Measurements from ENCODE around the gene TXLNG. TPM values are rescaled to one million over a fixed set of nuclear protein-coding genes. Genes with fewer than 3 reads are reported as not detected.
A peak's percentile ranks its signal among the peaks of the same experiment; 100 is the strongest.

The TXLNG gene
- total RNA-seq, 1 experiment from 2014 or later, result 17.4 TPM

- H3K27ac ChIP-seq, result no peak overlapping the region
- no peaks in the 10 kb centered on the region for H3K36me3 ChIP-seq (ENCODE audit: low read depth)
- no peak for DNase-seq
- no peaks in the 10 kb centered on the region for H3K27me3 ChIP-seq (ENCODE audit: insufficient read depth, low read depth)
- POLR2A ChIA-PET (ENCODE audit: unreplicated experiment), result no interaction called here
- CTCF ChIA-PET, result no interaction called here
- no peak overlapping the region for H3K4me3 ChIP-seq
- H3K9me2 ChIP-seq (ENCODE audit: insufficient read depth), result no peaks in the 10 kb centered on the region
- H2AFZ ChIP-seq, result no peak overlapping the region
- H3K79me2 ChIP-seq (ENCODE audit: low read depth), result no peaks in the 10 kb centered on the region
- no peaks in the 10 kb centered on the region for H3K9me3 ChIP-seq (ENCODE audit: insufficient read depth, low read depth)
- TF ChIP-seq EZH2 (IDR thresholded peaks at IDR 0.05; ENCODE audit: low read depth) (no peak), CTCF (conservative IDR thresholded peaks at IDR 0.05) (no peak)
- intact Hi-C loops (cut with micrococcal nuclease; ENCODE audit: unreplicated experiment), result no loop called here
- H4K20me1 ChIP-seq (ENCODE audit: insufficient read depth), result no peaks in the 10 kb centered on the region
- H3K4me2 ChIP-seq, result no peak overlapping the region
- BruUV-seq (replicated peaks), result no TSS peak
- H3K4me1 ChIP-seq (replicated peaks; ENCODE audit: insufficient read depth), result no peaks in the 10 kb centered on the region
- no peaks in the 10 kb centered on the region for H3F3A ChIP-seq (ENCODE audit: insufficient read depth, low read depth)
Measured at GRCh38 chrX:16762579-16762978, 23.7 kb upstream of the TXLNG start.

- ChIA-PET CTCF (no interaction called here), POLR2A (ENCODE audit: unreplicated experiment) (no interaction called here)
- Histone ChIP-seq H3K27ac (no peak overlapping the region), H3K9me2 (ENCODE audit: insufficient read depth) (no peaks in the 10 kb centered on the region), H3K4me1 (replicated peaks; ENCODE audit: insufficient read depth) (0 out of 2 replicates have a peak, but pooled peaks cover 1% of the 10 kb centered on the region), H2AFZ (no peak overlapping the region), H3K27me3 (ENCODE audit: insufficient read depth, low read depth) (no peaks in the 10 kb centered on the region), H4K20me1 (ENCODE audit: insufficient read depth) (no peaks in the 10 kb centered on the region), H3K36me3 (ENCODE audit: low read depth) (no peaks in the 10 kb centered on the region), H3K4me3 (no peak overlapping the region), H3F3A (ENCODE audit: insufficient read depth, low read depth) (peaks cover 4% of the 10 kb centered on the region; the same call in 1 of the 2 replicates), H3K4me2 (no peak overlapping the region), H3K79me2 (ENCODE audit: low read depth) (no peaks in the 10 kb centered on the region), H3K9me3 (ENCODE audit: insufficient read depth, low read depth) (no peaks in the 10 kb centered on the region)
- intact Hi-C loops (cut with micrococcal nuclease; ENCODE audit: unreplicated experiment), result no loop called here
- no TSS peak for BruUV-seq (replicated peaks)
- DNase-seq, result no peak
- no peak for TF ChIP-seq CTCF (conservative IDR thresholded peaks at IDR 0.05)
- TF ChIP-seq EZH2 (IDR thresholded peaks at IDR 0.05; ENCODE audit: low read depth), result no peak
Measured at GRCh38 chrX:16765594-16765993, 20.7 kb upstream of the TXLNG start.

GRCh38 chrX:16770970-16771482 lies 15.2 kb upstream of the TXLNG start:
- Histone ChIP-seq H3K4me2 (peak overlapping the region; percentile 84), H3K27me3 (ENCODE audit: insufficient read depth, low read depth) (no peaks in the 10 kb centered on the region), H3K27ac (peak overlapping the region; percentile 98), H3K9me2 (ENCODE audit: insufficient read depth) (no peaks in the 10 kb centered on the region), H3K79me2 (ENCODE audit: low read depth) (no peaks in the 10 kb centered on the region), H3K36me3 (ENCODE audit: low read depth) (no peaks in the 10 kb centered on the region), H3K4me1 (replicated peaks; ENCODE audit: insufficient read depth) (peaks cover 16% of the 10 kb centered on the region), H3K4me3 (no peak overlapping the region), H3F3A (ENCODE audit: insufficient read depth, low read depth) (peaks cover 18% of the 10 kb centered on the region; the same call in 1 of the 2 replicates), H4K20me1 (ENCODE audit: insufficient read depth) (no peaks in the 10 kb centered on the region), H2AFZ (no peak overlapping the region), H3K9me3 (ENCODE audit: insufficient read depth, low read depth) (no peaks in the 10 kb centered on the region)
- ChIA-PET POLR2A (ENCODE audit: unreplicated experiment) (interaction anchor here (0.6 kb wide), 2 partner anchors 52 to 901 kb away, joined by 3 read pairs; partner anchors contain the start of gene SYAP1), CTCF (no interaction called here)
- no peak for DNase-seq
- TF ChIP-seq EZH2 (IDR thresholded peaks at IDR 0.05; ENCODE audit: low read depth) (no peak), CTCF (conservative IDR thresholded peaks at IDR 0.05) (no peak)
- BruUV-seq (replicated peaks), result no TSS peak
- intact Hi-C loops (cut with micrococcal nuclease; ENCODE audit: unreplicated experiment), result loop anchor here (1.0 to 5.0 kb wide), 2 partner anchors 15 to 54 kb away; partner anchors contain the start of genes SYAP1 and TXLNG
